A549 (cell line): ENCODE measurements around the gene P2RX5. TPM values are rescaled to one million over a fixed set of nuclear protein-coding genes. Genes with fewer than 3 reads are reported as not detected.
A peak's percentile ranks its signal among the peaks of the same experiment; 100 is the strongest.
"Not testable (repeated sequence)": the region's sequence is repeated elsewhere in the genome, so short reads cannot be mapped to it uniquely, and the experiment has no call there.

Experiments
- ATAC-seq, 2 experiments: fragments of 200-7000 bp in 1 of 2; fragments of >200 bp in 1 of 2; cut with Nextera tagmentation in 1 of 2; cut with Tn5 transposase in 1 of 2; 3 replicates each; pipeline versions ENCODE4 v1.8.0 to v1.9.1; 2018 to 2020; ENCODE audit warnings: mild to moderate bottlenecking in 1 of 2, moderate library complexity in 1 of 2
- CTCF ChIA-PET: fragments of 300-600 bp; sonication (Branson Sonifier 250); formaldehyde crosslinking; extraction: SDS; loops from one replicate; lab custom pipeline; 2021; ENCODE audit warnings: antibody characterized with exemption, inconsistent platforms; lab: Yijun Ruan, JAX
- POLR2A ChIA-PET: fragments of 350-600 bp; formaldehyde crosslinking; extraction: SDS; loops from one replicate; lab custom pipeline; 2021; ENCODE audit warnings: antibody characterized with exemption, inconsistent platforms; lab: Yijun Ruan, JAX
- DNase-seq, 2 experiments: peaks; one replicate each; pipeline versions ENCODE4 v3.0.0 to v3.0.0-alpha.2; 2011 to 2016; ENCODE audit warnings: low read depth in 1 of 2, low spot score in 1 of 2
- FAIRE-seq: peaks from 2 replicates; lab custom pipeline; 2011; peaks lifted over from hg19 to GRCh38; lab: Jason Lieb, UNC
- H3K27ac ChIP-seq, 2 experiments: fragments of >200 bp; sonication (Bioruptor Twin); formaldehyde crosslinking; 3 replicates each; pipeline ENCODE4 v1.5.1; 2016 to 2017
- H3K4me1 ChIP-seq: fragments of >200 bp; sonication (Bioruptor Twin); formaldehyde crosslinking; 3 replicates; pipeline ENCODE4 v1.6.1; 2016
- H3K4me2 ChIP-seq: fragments of >200 bp; sonication (Bioruptor Twin); formaldehyde crosslinking; 3 replicates; pipeline ENCODE4 v1.6.1; 2016
- H3K4me3 ChIP-seq: fragments of >200 bp; sonication (Bioruptor Twin); formaldehyde crosslinking; 3 replicates; pipeline ENCODE4 v1.5.1; 2016
- H3K9me3 ChIP-seq: fragments of >200 bp; sonication (Bioruptor Twin); formaldehyde crosslinking; 3 replicates; pipeline ENCODE4 v1.6.1; 2016
- BCL3 ChIP-seq: fragments of >200 bp; sonication (Bioruptor Twin); formaldehyde crosslinking; IDR thresholded peaks from 3 replicates; pipeline ENCODE4 v1.6.1; 2016
- CBX2 ChIP-seq: fragments of 200-600 bp; sonication (generic); IDR thresholded peaks from 2 replicates; pipeline ENCODE4 v1.6.1; 2016; ENCODE audit warnings: low read depth, mild to moderate bottlenecking, borderline replicate concordance
- CHD2 ChIP-seq: fragments of 150-350 bp; IDR thresholded peaks from 2 replicates; pipeline ENCODE4 v1.6.1; 2014; ENCODE audit warnings: low read length; ENCODE audit not compliant: partially characterized antibody
- CHD4 ChIP-seq: fragments of 200-600 bp; sonication (generic); IDR thresholded peaks from 2 replicates; pipeline ENCODE4 v1.6.1; 2016; ENCODE audit warnings: antibody characterized with exemption, mild to moderate bottlenecking, borderline replicate concordance
- E2F6 ChIP-seq: IDR thresholded peaks from 2 replicates; pipeline ENCODE4 v1.6.1; 2012; ENCODE audit warnings: low read depth, borderline replicate concordance
- EHF ChIP-seq: fragments of 250-450 bp; sonication (Bioruptor Pico); IDR thresholded peaks from 2 replicates; pipeline ENCODE4 v1.5.0; 2020; ENCODE audit warnings: mild to moderate bottlenecking
- EHMT2 ChIP-seq: fragments of 200-600 bp; sonication (generic); IDR thresholded peaks from 2 replicates; pipeline ENCODE4 v1.6.1; 2016; ENCODE audit warnings: antibody characterized with exemption, low read depth, mild to moderate bottlenecking, moderate library complexity
- ESRRA ChIP-seq: fragments of 150-350 bp; IDR thresholded peaks from 2 replicates; pipeline ENCODE4 v1.6.1; 2014; ENCODE audit warnings: mild to moderate bottlenecking, low read length, borderline replicate concordance
- GATA3 ChIP-seq: IDR thresholded peaks from 2 replicates; pipeline ENCODE4 v1.6.1; 2012; ENCODE audit warnings: borderline replicate concordance
- KDM5A ChIP-seq: fragments of 200-600 bp; sonication (generic); IDR thresholded peaks from 2 replicates; pipeline ENCODE4 v1.6.1; 2016; ENCODE audit warnings: antibody characterized with exemption, mild to moderate bottlenecking
- MAFK ChIP-seq: fragments of 450-650 bp; IDR thresholded peaks from 2 replicates; pipeline ENCODE4 v1.6.1; 2014; ENCODE audit not compliant: partially characterized antibody
- MYC ChIP-seq: IDR thresholded peaks from 2 replicates; pipeline ENCODE4 v1.6.1; 2012; ENCODE audit warnings: mild to moderate bottlenecking, inconsistent platforms, low read length, improper control_type of control experiment, borderline replicate concordance
- POLR2A ChIP-seq: IDR thresholded peaks from 2 replicates; pipeline ENCODE4 v1.6.1; 2012; ENCODE audit warnings: mild to moderate bottlenecking, low read length
- TFCP2L1 ChIP-seq: fragments of 250-450 bp; sonication (Bioruptor Pico); IDR thresholded peaks from 2 replicates; pipeline ENCODE4 v1.5.0; 2021; ENCODE audit warnings: mild to moderate bottlenecking
- ZFP36 ChIP-seq: fragments of 450-650 bp; IDR thresholded peaks from 2 replicates; pipeline ENCODE4 v1.6.1; 2014; ENCODE audit warnings: borderline replicate concordance; ENCODE audit not compliant: partially characterized antibody
- WGBS: methylation state at CpG from one replicate; pipeline ENCODE4 v1.1.6; 2017; ENCODE audit errors: missing lambda C conversion rate; 5-methylcytosine and 5-hydroxymethylcytosine counted together
- polyA plus RNA-seq, 4 experiments: library from polyadenylated mRNA; depleted of rRNA in 3 of 4; stranded (reverse); fragments of >200 nt; fragmentation: RNase III in 1 of 4; extraction: RNeasy Plus Mini Kit Qiagen cat#74134 plus additional on column Dnase treatment in 1 of 4; gene quantifications; 2 replicates in 3 of 4; 3 replicates in 1 of 4; pipeline ENCODE4 v1.2.3, GENCODE V29; 2011 to 2017

The P2RX5 gene
- polyA plus RNA-seq, 2 of the 4 experiments (the other 2 are of a cell fraction), result 7.8 to 10.6 TPM

GRCh38 chr17:3739422-3740124 is 43.6 kb upstream of the P2RX5 start:
- POLR2A ChIA-PET, result no interaction called here
- no peak for FAIRE-seq
- ATAC-seq, result no peak

GRCh38 chr17:3738562-3739295 is 42.8 kb upstream of the P2RX5 start:
- H3K4me3 ChIP-seq, result no peak overlapping the region
- peak overlapping the region in 1 of 2 experiments; percentile 25; a peak in 1 of 6 replicates for H3K27ac ChIP-seq
- 70% methylated on average over 16 of the region's 16 CpGs for WGBS
- CTCF ChIA-PET, result interaction anchor here (0.5 to 16.3 kb wide), 36 partner anchors 8 to 717 kb away, joined by 3 to 491 read pairs (median 10); partner anchors contain the start of genes ATP2A3, HASPIN, ITGAE and NCBP3
- ATAC-seq, result 0 out of 6 replicates have a peak, but pooled peaks of 1 of the 2 experiments have one; percentile 10
- no peak overlapping the region for H3K4me2 ChIP-seq
- H3K4me1 ChIP-seq, result peaks cover 3% of the 10 kb centered on the region; the same call in 1 of the 3 replicates
- H3K9me3 ChIP-seq, result no peaks in the 10 kb centered on the region
- no peak for DNase-seq
- POLR2A ChIA-PET, result interaction anchor here (0.9 to 1.6 kb wide), 3 partner anchors 15 to 107 kb away, joined by 4 to 6 read pairs (median 4); partner anchors contain the start of gene HASPIN
- no peak for FAIRE-seq
- TF ChIP-seq MYC (no peak), CHD4 (no peak), KDM5A (no peak), E2F6 (no peak), ZFP36 (no peak)

More at GRCh38 chr17:3739422-3740124, 43.6 kb upstream of the P2RX5 start:
- Histone ChIP-seq H3K9me3 (no peaks in the 10 kb centered on the region), H3K4me1 (peaks cover 8% of the 10 kb centered on the region; the same call in 2 of the 3 replicates), H3K27ac (no peak overlapping the region; a peak in 1 of 6 replicates), H3K4me3 (no peak overlapping the region), H3K4me2 (no peak overlapping the region)
- 75% methylated on average over 16 of the region's 16 CpGs for whole genome bisulfite sequencing
- CTCF ChIA-PET, result interaction anchor here (0.5 to 16.3 kb wide), 21 partner anchors 9 to 718 kb away, joined by 3 to 491 read pairs (median 57); partner anchors contain the start of genes ATP2A3, HASPIN, ITGAE and NCBP3
- no peak for DNase-seq
- TF ChIP-seq ESRRA (no peak), EHMT2 (no peak), BCL3 (no peak), CBX2 (no peak)

GRCh38 chr17:3735515-3735914 is 39.6 kb upstream of the P2RX5 start:
- Histone ChIP-seq H3K4me2 (no peak overlapping the region), H3K4me1 (0 out of 3 replicates have a peak, but pooled peaks cover 4% of the 10 kb centered on the region), H3K4me3 (no peak overlapping the region), H3K27ac (no peak overlapping the region), H3K9me3 (no peaks in the 10 kb centered on the region)
- TF ChIP-seq TFCP2L1 (CRISPR knock-in tag) (no peak), CHD2 (no peak), MAFK (no peak), EHF (CRISPR knock-in tag) (no peak), GATA3 (no peak), POLR2A (no peak), KDM5A (no peak), ZFP36 (no peak), EHMT2 (no peak)
- FAIRE-seq, result no peak
- POLR2A ChIA-PET, result interaction anchor here (0.8 kb wide), 1 partner anchor 87 kb away, joined by 3 read pairs; no protein-coding TSS in a partner anchor
- 55% methylated on average over 8 of the region's 8 CpGs for WGBS
- CTCF ChIA-PET, result interaction anchor here (1.1 to 16.3 kb wide), 24 partner anchors 8 to 687 kb away, joined by 3 to 491 read pairs (median 15); partner anchors contain the start of genes HASPIN, NCBP3 and P2RX1
- no peak for ATAC-seq
- peak in 1 of 2 experiments; percentile 54 for DNase-seq

- H3K4me3 ChIP-seq, H3K4me2 ChIP-seq, DNase-seq, H3K27ac ChIP-seq, ATAC-seq, H3K4me1 ChIP-seq, FAIRE-seq, POLR2A ChIA-PET, H3K9me3 ChIP-seq: not testable (repeated sequence)
- CTCF ChIA-PET, result interaction anchor here (0.6 to 16.3 kb wide), 37 partner anchors 9 to 686 kb away, joined by 3 to 491 read pairs (median 5); partner anchors contain the start of genes HASPIN, ITGAE, NCBP3 and P2RX1
- WGBS, result 87% methylated on average over 10 of the region's 10 CpGs
Measured at GRCh38 chr17:3734911-3735276, 38.9 kb upstream of the P2RX5 start.
